DOHH2 (cell line): ENCODE data around the gene GABRE.

Experiments
- CTCF ChIP-seq: fragments of 200-600 bp; sonication (generic); IDR thresholded peaks from one replicate; pipeline ENCODE4 v1.5.1; 2014; ENCODE audit warnings: antibody characterized with exemption, mild to moderate bottlenecking, low read depth, low read length; ENCODE audit not compliant: poor library complexity, severe bottlenecking
- EZH2phosphoT487 ChIP-seq: fragments of 200-600 bp; sonication (generic); IDR thresholded peaks from 2 replicates; pipeline ENCODE4 v1.6.1; 2017; ENCODE audit warnings: borderline replicate concordance, mild to moderate bottlenecking, antibody characterized with exemption, low read length, moderate library complexity, mixed read lengths

GRCh38 chrX:151929126-151929525 is 45.4 kb downstream of the GABRE start:
- no peak for TF ChIP-seq CTCF
- no peak for TF ChIP-seq EZH2phosphoT487
